ENCODE data around the gene FOXJ3. TPM values are rescaled to one million over a fixed set of nuclear protein-coding genes. Genes with fewer than 3 reads are reported as not detected.
A peak's percentile ranks its signal among the peaks of the same experiment; 100 is the strongest.

Gene FOXJ3
- total RNA-seq, 1 donor from 2014 or later: 35.1 TPM

- intact Hi-C loops (cut with micrococcal nuclease): no loop called here
- ATAC-seq: no peak
- DNase-seq: no peak
Measured at GRCh38 chr1:42163536-42164503, 171.2 kb downstream of the FOXJ3 start.

GRCh38 chr1:42163114-42163513 is 171.9 kb downstream of the FOXJ3 start:
- intact Hi-C loops (cut with micrococcal nuclease): no loop called here
- DNase-seq: no peak
- no peak for ATAC-seq

- intact Hi-C loops (cut with micrococcal nuclease): no loop called here
- ATAC-seq: no peak
Measured at GRCh38 chr1:42162181-42162580, 172.9 kb downstream of the FOXJ3 start.

GRCh38 chr1:42158189-42158588 is 176.8 kb downstream of the FOXJ3 start:
- intact Hi-C loops (cut with micrococcal nuclease): no loop called here
- ATAC-seq (no peak), DNase-seq (no peak)

More at GRCh38 chr1:42162181-42162580, 172.9 kb downstream of the FOXJ3 start:
- DNase-seq: no peak

GRCh38 chr1:42157667-42158066 is 177.4 kb downstream of the FOXJ3 start:
- intact Hi-C loops (cut with micrococcal nuclease): no loop called here
- ATAC-seq (no peak), DNase-seq (no peak)

- DNase-seq (no peak), ATAC-seq (no peak)
- intact Hi-C loops (cut with micrococcal nuclease): no loop called here
Measured at GRCh38 chr1:42155362-42155761, 179.7 kb downstream of the FOXJ3 start.

GRCh38 chr1:42154685-42155084 is 180.3 kb downstream of the FOXJ3 start:
- ATAC-seq (no peak), DNase-seq (no peak)
- intact Hi-C loops (cut with micrococcal nuclease): no loop called here

GRCh38 chr1:42153624-42154023 is 181.4 kb downstream of the FOXJ3 start:
- DNase-seq (no peak), ATAC-seq (no peak)
- intact Hi-C loops (cut with micrococcal nuclease): no loop called here

GRCh38 chr1:42152907-42153600 is 182.0 kb downstream of the FOXJ3 start, which contains the start of gene GUCA2B:
Gene GUCA2B, plus strand, starts transcription at chr1:42153410. Its CDS starts 41 bp downstream, at chr1:42153451.
- intact Hi-C loops (cut with micrococcal nuclease): no loop called here

GRCh38 chr1:42152119-42152518 is 182.9 kb downstream of the FOXJ3 start:
- intact Hi-C loops (cut with micrococcal nuclease): no loop called here
- ATAC-seq (peak; percentile 95), DNase-seq (peak; percentile 65)

More at GRCh38 chr1:42152907-42153600, 182.0 kb downstream of the FOXJ3 start, which contains the start of gene GUCA2B:
- DNase-seq: no peak
- ATAC-seq: no peak

- ATAC-seq (no peak), DNase-seq (no peak)
- intact Hi-C loops (cut with micrococcal nuclease): no loop called here
Measured at GRCh38 chr1:42150651-42151050, 184.4 kb downstream of the FOXJ3 start.

- ATAC-seq (no peak), DNase-seq (no peak)
- intact Hi-C loops (cut with micrococcal nuclease): no loop called here
Measured at GRCh38 chr1:42148166-42148565, 186.9 kb downstream of the FOXJ3 start.

- intact Hi-C loops (cut with micrococcal nuclease): no loop called here
- ATAC-seq (peak; percentile 74), DNase-seq (peak; percentile 72)
Measured at GRCh38 chr1:42146626-42147320, 188.3 kb downstream of the FOXJ3 start.

GRCh38 chr1:42145764-42146625 is 189.0 kb downstream of the FOXJ3 start:
- ATAC-seq (no peak), DNase-seq (no peak)
- intact Hi-C loops (cut with micrococcal nuclease): no loop called here

GRCh38 chr1:42145389-42145716 is 189.7 kb downstream of the FOXJ3 start:
- DNase-seq (no peak), ATAC-seq (no peak)
- intact Hi-C loops (cut with micrococcal nuclease): no loop called here

GRCh38 chr1:42144711-42145388 is 190.2 kb downstream of the FOXJ3 start:
- intact Hi-C loops (cut with micrococcal nuclease): no loop called here
- DNase-seq: no peak
- ATAC-seq: no peak

- no peak for DNase-seq
- intact Hi-C loops (cut with micrococcal nuclease): no loop called here
Measured at GRCh38 chr1:42143896-42144710, 190.9 kb downstream of the FOXJ3 start.

More at GRCh38 chr1:42143896-42144710, 190.9 kb downstream of the FOXJ3 start:
- ATAC-seq: no peak

Measured in left ventricle myocardium superior (tissue), 1 donor.